ENCODE results near the gene STIMATE. TPM values are rescaled to one million over a fixed set of nuclear protein-coding genes. Genes with fewer than 3 reads are reported as not detected.

The STIMATE gene
- total RNA-seq, 4 donors from 2014 or later, result 15.9 to 25.7 (median 19.3) TPM

GRCh38 chr3:52790741-52791140 lies 106.6 kb downstream of the STIMATE start:
- H3K27me3 ChIP-seq, result no peaks in the 10 kb centered on the region
- DNase-seq (ENCODE audit: low spot score in 2 of 2), result no peak
- peaks cover 11% of the 10 kb centered on the region for H3K4me1 ChIP-seq
- no peak overlapping the region for H3K27ac ChIP-seq
- H3K9me3 ChIP-seq, result no peaks in the 10 kb centered on the region
- no peak overlapping the region for H3K4me3 ChIP-seq
- TF ChIP-seq, protein P1, sequence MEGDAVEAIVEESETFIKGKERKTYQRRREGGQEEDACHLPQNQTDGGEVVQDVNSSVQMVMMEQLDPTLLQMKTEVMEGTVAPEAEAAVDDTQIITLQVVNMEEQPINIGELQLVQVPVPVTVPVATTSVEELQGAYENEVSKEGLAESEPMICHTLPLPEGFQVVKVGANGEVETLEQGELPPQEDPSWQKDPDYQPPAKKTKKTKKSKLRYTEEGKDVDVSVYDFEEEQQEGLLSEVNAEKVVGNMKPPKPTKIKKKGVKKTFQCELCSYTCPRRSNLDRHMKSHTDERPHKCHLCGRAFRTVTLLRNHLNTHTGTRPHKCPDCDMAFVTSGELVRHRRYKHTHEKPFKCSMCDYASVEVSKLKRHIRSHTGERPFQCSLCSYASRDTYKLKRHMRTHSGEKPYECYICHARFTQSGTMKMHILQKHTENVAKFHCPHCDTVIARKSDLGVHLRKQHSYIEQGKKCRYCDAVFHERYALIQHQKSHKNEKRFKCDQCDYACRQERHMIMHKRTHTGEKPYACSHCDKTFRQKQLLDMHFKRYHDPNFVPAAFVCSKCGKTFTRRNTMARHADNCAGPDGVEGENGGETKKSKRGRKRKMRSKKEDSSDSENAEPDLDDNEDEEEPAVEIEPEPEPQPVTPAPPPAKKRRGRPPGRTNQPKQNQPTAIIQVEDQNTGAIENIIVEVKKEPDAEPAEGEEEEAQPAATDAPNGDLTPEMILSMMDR (IDR thresholded peaks at IDR 0.05), result no peak
- TF ChIP-seq POLR2A (IDR thresholded peaks at IDR 0.05) (no peak), EP300 (IDR thresholded peaks at IDR 0.05) (no peak), POLR2AphosphoS5 (IDR thresholded peaks at IDR 0.05) (no peak)
- H3K36me3 ChIP-seq, result no peaks in the 10 kb centered on the region
- WGBS, result 93% methylated on average over 9 of the region's 13 CpGs

- 90% methylated on average over 7 of the region's 7 CpGs for WGBS
These were observed 107.0 kb downstream of the STIMATE start for GRCh38 chr3:52790337-52790736.

DNA sequence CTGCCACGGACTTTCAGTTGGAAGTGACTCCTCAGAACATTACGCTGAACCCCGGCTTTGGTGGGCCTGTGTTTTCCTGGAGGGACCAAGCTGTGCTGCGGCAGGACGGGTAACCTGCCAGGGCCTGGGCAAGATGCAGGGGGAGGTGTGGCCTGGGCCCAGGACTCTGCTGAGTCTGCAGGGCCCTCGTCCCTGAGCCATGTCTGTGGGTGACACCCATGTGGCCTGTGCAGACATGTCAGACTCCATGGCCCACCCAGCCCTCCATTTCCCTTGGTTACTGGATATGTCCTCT lies 107.7 kb downstream of the STIMATE start:
- H3K27ac ChIP-seq, result no peak overlapping the region
- no peak for DNase-seq (ENCODE audit: low spot score in 2 of 2)
- H3K9me3 ChIP-seq, result no peaks in the 10 kb centered on the region
- no peaks in the 10 kb centered on the region for H3K27me3 ChIP-seq
- H3K4me1 ChIP-seq, result peaks cover 11% of the 10 kb centered on the region
- H3K36me3 ChIP-seq, result no peaks in the 10 kb centered on the region
- WGBS, result 80% methylated on average over 2 of the region's 6 CpGs
- H3K4me3 ChIP-seq, result no peak overlapping the region
- TF ChIP-seq POLR2A (IDR thresholded peaks at IDR 0.05) (no peak), POLR2AphosphoS5 (IDR thresholded peaks at IDR 0.05) (no peak), EP300 (IDR thresholded peaks at IDR 0.05) (no peak)
- TF ChIP-seq, protein P1 (IDR thresholded peaks at IDR 0.05), result no peak

More at GRCh38 chr3:52790337-52790736, 107.0 kb downstream of the STIMATE start:
- no peak overlapping the region for H3K27ac ChIP-seq
- H3K36me3 ChIP-seq, result no peaks in the 10 kb centered on the region
- no peak for TF ChIP-seq POLR2A (IDR thresholded peaks at IDR 0.05)
- TF ChIP-seq POLR2AphosphoS5 (IDR thresholded peaks at IDR 0.05), result no peak
- DNase-seq (ENCODE audit: low spot score in 2 of 2), result no peak
- H3K4me1 ChIP-seq, result peaks cover 11% of the 10 kb centered on the region
- no peaks in the 10 kb centered on the region for H3K9me3 ChIP-seq
- no peaks in the 10 kb centered on the region for H3K27me3 ChIP-seq
- no peak overlapping the region for H3K4me3 ChIP-seq

GRCh38 chr3:52788890-52789745 lies 108.2 kb downstream of the STIMATE start:
- Histone ChIP-seq H3K36me3 (no peaks in the 10 kb centered on the region), H3K4me1 (peaks cover 11% of the 10 kb centered on the region), H3K9me3 (no peaks in the 10 kb centered on the region), H3K4me3 (no peak overlapping the region), H3K27ac (no peak overlapping the region), H3K27me3 (no peaks in the 10 kb centered on the region)
- TF ChIP-seq POLR2A (IDR thresholded peaks at IDR 0.05) (no peak), EP300 (IDR thresholded peaks at IDR 0.05) (no peak), POLR2AphosphoS5 (IDR thresholded peaks at IDR 0.05) (no peak)
- TF ChIP-seq, protein P1 (IDR thresholded peaks at IDR 0.05), result no peak
- DNase-seq (ENCODE audit: low spot score in 2 of 2), result no peak
- 83% methylated on average over 16 of the region's 16 CpGs for WGBS

DNA sequence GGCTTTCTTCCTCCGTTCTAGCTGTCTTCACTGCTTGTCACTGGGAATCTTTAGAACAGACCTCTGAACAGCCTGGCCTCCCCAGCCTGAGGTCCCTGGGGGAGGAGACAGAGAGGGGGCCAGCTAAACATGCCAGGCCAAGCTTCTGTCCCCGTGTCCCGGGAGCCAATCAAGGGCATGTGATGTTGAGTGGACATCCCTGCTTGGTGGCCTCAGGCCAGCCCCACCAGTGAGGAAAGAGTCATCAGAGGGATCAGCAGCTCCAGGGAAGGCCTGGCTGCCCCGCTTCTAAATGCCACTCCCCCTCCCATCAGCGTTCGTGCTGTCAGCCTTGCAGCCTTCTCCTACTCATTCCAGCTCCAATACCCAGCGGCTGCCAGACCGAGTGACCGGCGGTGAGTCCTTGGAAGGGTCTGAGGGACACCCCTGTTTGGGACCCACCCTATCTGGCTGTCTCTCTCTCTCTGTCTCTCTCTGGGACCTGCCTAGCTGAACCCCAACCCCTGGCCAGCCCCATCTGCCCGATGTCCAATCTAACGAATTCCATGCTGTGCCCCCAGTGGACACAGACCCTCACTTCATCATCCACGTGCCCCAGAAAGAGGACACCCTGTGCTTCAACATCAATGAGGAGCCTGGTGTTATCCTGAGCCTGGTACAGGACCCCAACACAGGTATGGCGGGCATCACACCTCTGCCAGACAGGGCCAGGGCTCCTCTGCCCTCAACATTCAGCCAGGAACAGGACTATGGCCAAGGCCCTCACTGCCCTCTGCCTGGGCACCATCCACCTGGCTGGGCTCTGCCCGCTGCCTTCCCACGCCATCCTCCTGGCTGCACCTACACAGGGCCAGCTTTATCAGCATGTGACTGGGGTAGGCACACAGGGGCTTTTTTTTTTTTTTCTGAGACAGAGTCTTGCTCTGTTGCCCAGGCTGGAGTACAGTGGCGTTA lies 109.4 kb downstream of the STIMATE start:
- DNase-seq (ENCODE audit: low spot score in 2 of 2), result peak in 1 of 2 donors; percentile 73
- Histone ChIP-seq H3K4me3 (no peak overlapping the region), H3K36me3 (no peaks in the 10 kb centered on the region), H3K9me3 (no peaks in the 10 kb centered on the region), H3K27me3 (no peaks in the 10 kb centered on the region), H3K27ac (no peak overlapping the region), H3K4me1 (peaks cover 6% of the 10 kb centered on the region)
- TF ChIP-seq POLR2AphosphoS5 (IDR thresholded peaks at IDR 0.05), result no peak
- no peak for TF ChIP-seq EP300 (IDR thresholded peaks at IDR 0.05)
- TF ChIP-seq, protein P1 (IDR thresholded peaks at IDR 0.05), result no peak
- TF ChIP-seq POLR2A (IDR thresholded peaks at IDR 0.05), result no peak
- WGBS, result 76% methylated on average over 16 of the region's 17 CpGs
